MM.1S (cell line): ENCODE data around the gene FRMD4B.

Source experiments
- CTCF ChIP-seq: fragments of 300-600 bp; sonication (generic); IDR thresholded peaks from 2 replicates; pipeline ENCODE4 v1.5.1; 2016; ENCODE audit warnings: antibody characterized with exemption, low read length, mixed read lengths
- EZH2 ChIP-seq: fragments of 300-600 bp; sonication (generic); optimal IDR thresholded peaks from 2 replicates; pipeline ENCODE3; 2017; ENCODE audit warnings: low read depth, mild to moderate bottlenecking, antibody characterized with exemption, low read length, mixed read lengths
- EZH2phosphoT487 ChIP-seq: fragments of 300-600 bp; sonication (generic); IDR thresholded peaks from 2 replicates; pipeline ENCODE4 v1.6.1; 2018; ENCODE audit warnings: antibody characterized with exemption, low read length

DNA sequence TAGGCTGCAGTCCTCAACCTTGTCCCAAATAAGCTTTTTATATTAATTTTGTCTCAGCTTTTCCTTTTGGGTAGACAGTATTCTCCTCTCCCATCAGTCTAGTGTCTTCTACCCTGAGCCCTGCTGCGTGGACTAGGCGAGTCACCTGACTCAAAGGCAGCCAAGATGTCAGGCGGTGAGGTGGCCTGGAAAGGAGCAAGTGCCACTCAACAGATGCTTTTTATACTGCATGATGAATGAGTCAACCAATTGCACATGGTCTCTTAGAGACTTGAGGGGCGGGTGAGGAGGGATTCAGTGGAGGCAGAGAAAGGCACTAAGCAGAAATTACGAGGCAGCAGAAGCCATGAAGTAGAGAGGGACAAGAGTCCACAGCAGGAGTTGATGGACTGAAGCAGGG, 95.9 kb downstream of the FRMD4B start:
- TF ChIP-seq CTCF (no peak), EZH2phosphoT487 (no peak), EZH2 (no peak)
